IMR-90 (cell line): ENCODE measurements around the gene ZNF407. TPM values are rescaled to one million over a fixed set of nuclear protein-coding genes. Genes with fewer than 3 reads are reported as not detected.

Source experiments
- ATAC-seq: fragments of 200-7000 bp; cut with Tn5 transposase; 2 replicates; pipeline ENCODE4 v1.9.1; 2020; ENCODE audit warnings: low read depth, mild to moderate bottlenecking, moderate library complexity
- BruUV-seq: library from RNA; stranded (reverse); fragments of 400-500 nt; replicated peaks from 2 replicates; lab custom pipeline; 2021; lab: Mats Ljungman, UMichigan
- CTCF ChIA-PET: fragments of 300-600 bp; formaldehyde crosslinking; extraction: SDS; loops from one replicate; lab custom pipeline; 2021; ENCODE audit warnings: antibody characterized with exemption; lab: Yijun Ruan, JAX
- POLR2A ChIA-PET: fragments of 300-600 bp; sonication (Branson Sonifier 250); formaldehyde crosslinking; loops from one replicate; lab custom pipeline; 2022; ENCODE audit warnings: antibody characterized with exemption; ENCODE audit not compliant: unreplicated experiment; lab: Charles Lee
- DNase-seq: peaks from one replicate; pipeline ENCODE4 v3.0.0; 2013
- H2AFZ ChIP-seq: replicated peaks from 2 replicates; pipeline ENCODE3; 2013; ENCODE audit warnings: low read length, mild to moderate bottlenecking; ENCODE audit not compliant: poor library complexity
- H2AK5ac ChIP-seq: 2 replicates; pipeline ENCODE4 v1.6.1; 2013; ENCODE audit warnings: low read depth, low read length, inconsistent platforms
- H2AK9ac ChIP-seq: replicated peaks from 2 replicates; pipeline ENCODE3; 2013; ENCODE audit warnings: mild to moderate bottlenecking, low read depth, low read length, moderate library complexity; ENCODE audit not compliant: poor library complexity
- H2BK120ac ChIP-seq: 2 replicates; pipeline ENCODE4 v1.6.1; 2013; ENCODE audit warnings: low read depth, low read length, inconsistent platforms
- H2BK15ac ChIP-seq: 3 replicates; pipeline ENCODE4 v1.6.1; 2013; ENCODE audit warnings: low read depth, low read length, inconsistent platforms
- H2BK20ac ChIP-seq: 2 replicates; pipeline ENCODE4 v1.6.1; 2013; ENCODE audit warnings: low read depth, mild to moderate bottlenecking, inconsistent platforms, low read length, moderate library complexity
- H2BK5ac ChIP-seq: 2 replicates; pipeline ENCODE4 v1.6.1; 2013; ENCODE audit warnings: mild to moderate bottlenecking, low read depth, low read length, inconsistent platforms; ENCODE audit not compliant: poor library complexity, severe bottlenecking
- H3K14ac ChIP-seq: replicated peaks from 2 replicates; pipeline ENCODE4 v1.6.1; 2013; ENCODE audit warnings: low read depth, low read length, inconsistent platforms
- H3K18ac ChIP-seq: 2 replicates; pipeline ENCODE4 v1.6.1; 2013; ENCODE audit warnings: low read depth, low read length, control low read depth
- H3K23ac ChIP-seq: 2 replicates; pipeline ENCODE4 v1.6.1; 2013; ENCODE audit warnings: low read depth, low read length, inconsistent platforms
- H3K27ac ChIP-seq: 2 replicates; pipeline ENCODE4 v1.5.1; 2013; ENCODE audit warnings: mild to moderate bottlenecking, control low read depth, low read length; ENCODE audit not compliant: insufficient read depth
- H3K27me3 ChIP-seq: 2 replicates; pipeline ENCODE4 v1.6.1; 2013; ENCODE audit warnings: low read length; ENCODE audit not compliant: control insufficient read depth, insufficient read depth
- H3K36me3 ChIP-seq: 2 replicates; pipeline ENCODE4 v1.6.1; 2013; ENCODE audit warnings: low read length, mixed read lengths; ENCODE audit not compliant: control insufficient read depth, insufficient read depth
- H3K4ac ChIP-seq: 2 replicates; pipeline ENCODE4 v1.6.1; 2013; ENCODE audit warnings: low read depth, low read length, inconsistent platforms
- H3K4me1 ChIP-seq: 2 replicates; pipeline ENCODE4 v1.6.1; 2013; ENCODE audit warnings: low read length, mixed read lengths; ENCODE audit not compliant: control insufficient read depth, insufficient read depth
- H3K4me2 ChIP-seq: 2 replicates; pipeline ENCODE4 v1.6.1; 2013; ENCODE audit warnings: low read depth, mild to moderate bottlenecking, control low read depth, low read length, moderate library complexity
- H3K4me3 ChIP-seq: 2 replicates; pipeline ENCODE4 v1.5.1; 2013; ENCODE audit warnings: low read depth, mild to moderate bottlenecking, control low read depth, low read length, moderate library complexity; ENCODE audit not compliant: insufficient read depth
- H3K56ac ChIP-seq: 2 replicates; pipeline ENCODE4 v1.6.1; 2013; ENCODE audit warnings: low read length, inconsistent platforms; ENCODE audit not compliant: insufficient read depth; ENCODE audit errors: extremely low read depth
- H3K79me1 ChIP-seq, 2 experiments: 2 replicates each; pipeline ENCODE4 v1.6.1; 2013; ENCODE audit warnings: low read length in 2 of 2, inconsistent platforms in 1 of 2, low read depth in 1 of 2
- H3K9ac ChIP-seq: 2 replicates; pipeline ENCODE4 v1.6.1; 2013; ENCODE audit warnings: low read depth, low read length, control low read depth
- H3K9me1 ChIP-seq: 2 replicates; pipeline ENCODE4 v1.6.1; 2013; ENCODE audit warnings: low read length, inconsistent platforms; ENCODE audit not compliant: insufficient read depth
- H3K9me3 ChIP-seq: 2 replicates; pipeline ENCODE4 v1.6.1; 2013; ENCODE audit warnings: low read length; ENCODE audit not compliant: control insufficient read depth, insufficient read depth
- H4K20me1 ChIP-seq: 2 replicates; pipeline ENCODE4 v1.6.1; 2013; ENCODE audit warnings: low read length, inconsistent platforms; ENCODE audit not compliant: insufficient read depth
- H4K5ac ChIP-seq: 2 replicates; pipeline ENCODE4 v1.6.1; 2013; ENCODE audit warnings: mild to moderate bottlenecking, low read depth, low read length, control low read depth
- H4K8ac ChIP-seq, 2 experiments: 2 replicates each; pipeline ENCODE4 v1.6.1; 2013; ENCODE audit warnings: low read depth in 2 of 2, low read length in 2 of 2, control low read depth in 1 of 2, inconsistent platforms in 1 of 2
- H4K91ac ChIP-seq: 2 replicates; pipeline ENCODE4 v1.6.1; 2013; ENCODE audit warnings: low read depth, low read length, inconsistent platforms; ENCODE audit not compliant: insufficient read depth
- CHD1 ChIP-seq: IDR thresholded peaks from 2 replicates; pipeline ENCODE4 v1.6.1; 2012; ENCODE audit warnings: low read depth, low read length, improper control_type of control experiment
- MAFK ChIP-seq: IDR thresholded peaks from 2 replicates; pipeline ENCODE4 v1.6.1; 2012; ENCODE audit warnings: low read depth, low read length, improper control_type of control experiment
- MXI1 ChIP-seq: IDR thresholded peaks from 2 replicates; pipeline ENCODE4 v1.6.1; 2012; ENCODE audit warnings: low read depth, mild to moderate bottlenecking, low read length, moderate library complexity, borderline replicate concordance
- NFE2L2 ChIP-seq: fragments of 150-350 bp; IDR thresholded peaks from 2 replicates; pipeline ENCODE4 v1.6.1; 2016; ENCODE audit warnings: low read depth, mild to moderate bottlenecking, low read length
- RAD21 ChIP-seq: IDR thresholded peaks from 2 replicates; pipeline ENCODE4 v1.6.1; 2012; ENCODE audit warnings: low read length, improper control_type of control experiment
- RCOR1 ChIP-seq: IDR thresholded peaks from 2 replicates; pipeline ENCODE4 v1.6.1; 2012; ENCODE audit warnings: mild to moderate bottlenecking, low read length, improper control_type of control experiment; ENCODE audit not compliant: insufficient replicate concordance
- USF2 ChIP-seq: fragments of 150-350 bp; IDR thresholded peaks from 2 replicates; pipeline ENCODE4 v1.6.1; 2017; ENCODE audit warnings: mild to moderate bottlenecking, antibody characterized with exemption, low read length, low read depth
- WGBS, 2 experiments: methylation state at CpG; one replicate each; pipeline versions ENCODE4 v1.1.5 to v1.1.7; 2013; ENCODE audit warnings: missing lambda C conversion rate in 2 of 2; ENCODE audit not compliant: insufficient read length in 1 of 2; ENCODE audit errors: extremely low coverage in 2 of 2; 5-methylcytosine and 5-hydroxymethylcytosine counted together
- dilution Hi-C: fragments of 300-500 bp; cut with HindIII; formaldehyde crosslinking; loops from one replicate; pipeline ENCODE4 v1.14.3; 2018; ENCODE audit warnings: low sequenced_read_pairs; ENCODE audit not compliant: unreplicated experiment
- in situ Hi-C: fragments of 300-500 bp; cut with MboI; formaldehyde crosslinking; loops from 3 replicates; pipeline ENCODE4 v1.14.3; 2019; ENCODE audit warnings: low sequenced_read_pairs, inconsistent platforms, mixed read lengths
- intact Hi-C: fragments of 100-400 bp; cut with micrococcal nuclease; formaldehyde crosslinking; loops from 2 replicates; pipeline ENCODE4 v1.10.0; 2022
- polyA plus RNA-seq, 3 experiments: library from polyadenylated mRNA; depleted of rRNA; stranded (reverse); fragments of >200 nt; gene quantifications; 2 replicates each; pipeline ENCODE4 v1.2.3, GENCODE V29; 2012; ENCODE audit warnings: low replicate concordance in 1 of 3
- total RNA-seq: library from RNA; depleted of rRNA; stranded (reverse); fragments of >200 nt; gene quantifications from 2 replicates; pipeline ENCODE4 v1.2.3, GENCODE V29; 2012

Gene ZNF407
- total and polyA plus RNA-seq, 2 of the 4 experiments (the other 2 are of a cell fraction) = 3.1 to 20.1 TPM

GRCh38 chr18:74914648-74915047 lies 317.0 kb downstream of the ZNF407 start:
- H3K27me3 ChIP-seq = no peaks in the 10 kb centered on the region
- H3K9me1 ChIP-seq = peaks cover 6% of the 10 kb centered on the region
- no peak overlapping the region for H4K8ac ChIP-seq
- CTCF ChIA-PET = no interaction called here
- no peak overlapping the region for H3K4me2 ChIP-seq
- DNase-seq (no peak), ATAC-seq (no peak)
- H3K9ac ChIP-seq = no peak overlapping the region
- H2BK120ac ChIP-seq = no peak overlapping the region
- H3K56ac ChIP-seq = no peak overlapping the region
- no peak for TF ChIP-seq MAFK
- no peak for TF ChIP-seq MXI1
- TF ChIP-seq RCOR1 = no peak
- TF ChIP-seq USF2 = no peak
- 0 out of 2 replicates have a peak, but pooled peaks have one; percentile 4 for TF ChIP-seq NFE2L2
- TF ChIP-seq CHD1 = no peak
- TF ChIP-seq RAD21 = no peak
- H3K36me3 ChIP-seq = no peaks in the 10 kb centered on the region
- no peak overlapping the region for H2AK5ac ChIP-seq
- H3K18ac ChIP-seq = no peak overlapping the region
- H3K14ac ChIP-seq = no peak overlapping the region
- in situ Hi-C loops = no loop called here
- POLR2A ChIA-PET = no interaction called here
- no peak overlapping the region for H3K4me3 ChIP-seq
- WGBS, 2 experiments = no CpG with 5 or more reads among the region's 2 CpGs
- 0 out of 4 replicates have a peak, but pooled peaks cover 0 to 3% of the 10 kb centered on the region in 2 experiments for H3K79me1 ChIP-seq
- intact Hi-C loops = no loop called here
- no peak overlapping the region for H2BK20ac ChIP-seq
- no peaks in the 10 kb centered on the region for H4K20me1 ChIP-seq
- H4K5ac ChIP-seq = no peak overlapping the region
- BruUV-seq = no TSS peak
- H2BK15ac ChIP-seq = no peak overlapping the region
- H3K4ac ChIP-seq = no peak overlapping the region
- no peaks in the 10 kb centered on the region for H3K9me3 ChIP-seq
- no peak overlapping the region for H2AFZ ChIP-seq
- no peak overlapping the region for H3K27ac ChIP-seq
- H2AK9ac ChIP-seq = no peak overlapping the region
- no peak overlapping the region for H4K91ac ChIP-seq
- H3K23ac ChIP-seq = no peak overlapping the region
- peaks cover 2% of the 10 kb centered on the region for H3K4me1 ChIP-seq
- H2BK5ac ChIP-seq = no peak overlapping the region
- dilution Hi-C loops = no loop called here
